H9 (cell line): ENCODE data around the gene STX5. TPM values are rescaled to one million over a fixed set of nuclear protein-coding genes. Genes with fewer than 3 reads are reported as not detected.

Experiments
- DNase-seq: peaks from one replicate; pipeline ENCODE4 v3.0.0-alpha.2; 2017
- H2AFZ ChIP-seq: one replicate; pipeline ENCODE4 v1.6.1; 2013; ENCODE audit warnings: mild to moderate bottlenecking, low read length, control low read depth, moderate library complexity
- H2AK5ac ChIP-seq: 2 replicates; pipeline ENCODE4 v1.6.1; 2013; ENCODE audit warnings: low read length, control low read depth, mixed read lengths; ENCODE audit not compliant: insufficient read length
- H2BK120ac ChIP-seq: one replicate; pipeline ENCODE4 v1.6.1; 2013; ENCODE audit warnings: low read depth, mild to moderate bottlenecking, low read length, control low read depth, inconsistent platforms; ENCODE audit not compliant: poor library complexity, severe bottlenecking
- H2BK12ac ChIP-seq: 2 replicates; pipeline ENCODE4 v1.6.1; 2013; ENCODE audit warnings: low read length, control low read depth, mixed read lengths, low read depth; ENCODE audit not compliant: insufficient read length
- H2BK15ac ChIP-seq: 2 replicates; pipeline ENCODE4 v1.6.1; 2013; ENCODE audit warnings: low read depth, low read length, control low read depth
- H2BK20ac ChIP-seq: one replicate; pipeline ENCODE4 v1.6.1; 2013; ENCODE audit warnings: low read depth, mild to moderate bottlenecking, low read length, control low read depth, inconsistent platforms; ENCODE audit not compliant: poor library complexity, severe bottlenecking
- H2BK5ac ChIP-seq: 2 replicates; pipeline ENCODE4 v1.6.1; 2013; ENCODE audit warnings: low read length, control low read depth, mixed read lengths; ENCODE audit not compliant: insufficient read length
- H3K14ac ChIP-seq: 2 replicates; pipeline ENCODE4 v1.6.1; 2013; ENCODE audit warnings: low read length, control low read depth; ENCODE audit not compliant: insufficient read depth
- H3K18ac ChIP-seq: 2 replicates; pipeline ENCODE4 v1.6.1; 2013; ENCODE audit warnings: low read depth, mild to moderate bottlenecking, mixed read lengths, low read length, control low read depth; ENCODE audit not compliant: insufficient read length
- H3K23ac ChIP-seq: 2 replicates; pipeline ENCODE4 v1.6.1; 2013; ENCODE audit warnings: low read length, control low read depth, mixed read lengths, low read depth; ENCODE audit not compliant: insufficient read length
- H3K23me2 ChIP-seq: 2 replicates; pipeline ENCODE4 v1.6.1; 2013; ENCODE audit warnings: low read depth, mild to moderate bottlenecking, mixed read lengths, low read length, control low read depth; ENCODE audit not compliant: insufficient read length, poor library complexity, severe bottlenecking
- H3K27ac ChIP-seq: 2 replicates; pipeline ENCODE4 v1.5.1; 2013; ENCODE audit warnings: low read length, control low read depth, mixed read lengths, low read depth; ENCODE audit not compliant: insufficient read length
- H3K27me3 ChIP-seq: 2 replicates; pipeline ENCODE4 v1.6.1; 2013; ENCODE audit warnings: low read length, control low read depth, inconsistent platforms; ENCODE audit not compliant: insufficient read depth
- H3K4ac ChIP-seq: 2 replicates; pipeline ENCODE4 v1.6.1; 2013; ENCODE audit warnings: low read depth, mild to moderate bottlenecking, control low read depth, inconsistent platforms, low read length, moderate library complexity
- H3K4me1 ChIP-seq: 2 replicates; pipeline ENCODE4 v1.6.1; 2013; ENCODE audit warnings: low read length, control low read depth, inconsistent platforms; ENCODE audit not compliant: insufficient read depth
- H3K4me2 ChIP-seq: 2 replicates; pipeline ENCODE4 v1.6.1; 2013; ENCODE audit warnings: low read length, control low read depth, mixed read lengths; ENCODE audit not compliant: insufficient read length, insufficient read depth
- H3K56ac ChIP-seq: 2 replicates; pipeline ENCODE4 v1.6.1; 2013; ENCODE audit warnings: low read depth, mild to moderate bottlenecking, mixed read lengths, low read length, control low read depth; ENCODE audit not compliant: insufficient read length
- H3K79me1 ChIP-seq: 2 replicates; pipeline ENCODE4 v1.6.1; 2013; ENCODE audit warnings: low read depth, mild to moderate bottlenecking, moderate library complexity, low read length, control low read depth, inconsistent platforms; ENCODE audit not compliant: insufficient read depth, poor library complexity, severe bottlenecking
- H3K79me2 ChIP-seq: 2 replicates; pipeline ENCODE4 v1.6.1; 2013; ENCODE audit warnings: low read length, control low read depth, inconsistent platforms; ENCODE audit not compliant: insufficient read depth
- H3K9ac ChIP-seq: 2 replicates; pipeline ENCODE4 v1.6.1; 2013; ENCODE audit warnings: low read length, control low read depth, mixed read lengths; ENCODE audit not compliant: insufficient read length; ENCODE audit errors: extremely low read depth
- H3K9me3 ChIP-seq: one replicate; pipeline ENCODE4 v1.6.1; 2013; ENCODE audit warnings: low read depth, low read length, inconsistent platforms; ENCODE audit not compliant: control insufficient read depth
- H3T11ph ChIP-seq: one replicate; pipeline ENCODE4 v1.6.1; 2013; ENCODE audit warnings: mild to moderate bottlenecking, low read length, control low read depth, inconsistent platforms
- H4K20me1 ChIP-seq: one replicate; pipeline ENCODE4 v1.6.1; 2013; ENCODE audit not compliant: control insufficient read depth, insufficient read length, insufficient read depth
- H4K5ac ChIP-seq: 2 replicates; pipeline ENCODE4 v1.6.1; 2013; ENCODE audit warnings: low read depth, mild to moderate bottlenecking, mixed read lengths, low read length, control low read depth; ENCODE audit not compliant: insufficient read length
- H4K8ac ChIP-seq: replicated peaks from 2 replicates; pipeline ENCODE4 v1.6.1; 2013; ENCODE audit warnings: low read length, control low read depth, mixed read lengths, low read depth; ENCODE audit not compliant: insufficient read length
- H4K91ac ChIP-seq: 2 replicates; pipeline ENCODE4 v1.6.1; 2013; ENCODE audit warnings: low read depth, mild to moderate bottlenecking, moderate library complexity, mixed read lengths, low read length, control low read depth; ENCODE audit not compliant: insufficient read length
- H3K27ac Mint-ChIP-seq, 3 experiments: 2 replicates in 2 of 3; 3 replicates in 1 of 3; pipeline ENCODE4 v1.8.0; 2020 to 2021; ENCODE audit warnings: mixed read lengths in 3 of 3, mild to moderate bottlenecking in 1 of 3, moderate library complexity in 1 of 3
- H3K27me3 Mint-ChIP-seq: 2 replicates; pipeline ENCODE4 v1.8.0; 2021; ENCODE audit warnings: low read depth, mild to moderate bottlenecking, moderate library complexity, mixed read lengths
- H3K36me3 Mint-ChIP-seq, 3 experiments: 2 replicates in 2 of 3; 3 replicates in 1 of 3; pipeline ENCODE4 v1.8.0; 2020 to 2021; ENCODE audit warnings: low read depth in 3 of 3, mixed read lengths in 3 of 3; ENCODE audit not compliant: insufficient read depth in 1 of 3
- H3K4me1 Mint-ChIP-seq, 2 experiments: 2 replicates each; pipeline ENCODE4 v1.8.0; 2020; ENCODE audit warnings: mixed read lengths in 2 of 2
- H3K4me3 Mint-ChIP-seq, 2 experiments: 2 replicates in 1 of 2; 3 replicates in 1 of 2; pipeline ENCODE4 v1.8.0; 2020 to 2021; ENCODE audit warnings: mild to moderate bottlenecking in 2 of 2, mixed read lengths in 2 of 2, moderate library complexity in 1 of 2
- H3K9me3 Mint-ChIP-seq, 2 experiments: 2 replicates in 1 of 2; 3 replicates in 1 of 2; pipeline ENCODE4 v1.8.0; 2020; ENCODE audit warnings: mild to moderate bottlenecking in 2 of 2, mixed read lengths in 2 of 2, moderate library complexity in 1 of 2
- whole genome bisulfite sequencing: extraction: QIAGEN DNeasy Blood & Tissue Kit; methylation state at CpG from one replicate; pipeline ENCODE4 v1.1.7; 2013; ENCODE audit warnings: missing lambda C conversion rate, low lambda C conversion rate, mixed read lengths; ENCODE audit not compliant: insufficient read length; ENCODE audit errors: extremely low coverage; 5-methylcytosine and 5-hydroxymethylcytosine counted together
- total RNA-seq: library from RNA; stranded (reverse); gene quantifications from 2 replicates; pipeline ENCODE4 v1.2.1, GENCODE V29; 2021
- TF ChIP-seq, protein P1 (sequence below): fragments of 200-600 bp; sonication (generic); conservative IDR thresholded peaks from 3 replicates; pipeline ENCODE4 v1.8.0; 2021; ENCODE audit warnings: antibody characterized with exemption, mild to moderate bottlenecking

The STX5 gene
- total RNA-seq, 1 experiment from 2014 or later: 33.5 TPM

DNA sequence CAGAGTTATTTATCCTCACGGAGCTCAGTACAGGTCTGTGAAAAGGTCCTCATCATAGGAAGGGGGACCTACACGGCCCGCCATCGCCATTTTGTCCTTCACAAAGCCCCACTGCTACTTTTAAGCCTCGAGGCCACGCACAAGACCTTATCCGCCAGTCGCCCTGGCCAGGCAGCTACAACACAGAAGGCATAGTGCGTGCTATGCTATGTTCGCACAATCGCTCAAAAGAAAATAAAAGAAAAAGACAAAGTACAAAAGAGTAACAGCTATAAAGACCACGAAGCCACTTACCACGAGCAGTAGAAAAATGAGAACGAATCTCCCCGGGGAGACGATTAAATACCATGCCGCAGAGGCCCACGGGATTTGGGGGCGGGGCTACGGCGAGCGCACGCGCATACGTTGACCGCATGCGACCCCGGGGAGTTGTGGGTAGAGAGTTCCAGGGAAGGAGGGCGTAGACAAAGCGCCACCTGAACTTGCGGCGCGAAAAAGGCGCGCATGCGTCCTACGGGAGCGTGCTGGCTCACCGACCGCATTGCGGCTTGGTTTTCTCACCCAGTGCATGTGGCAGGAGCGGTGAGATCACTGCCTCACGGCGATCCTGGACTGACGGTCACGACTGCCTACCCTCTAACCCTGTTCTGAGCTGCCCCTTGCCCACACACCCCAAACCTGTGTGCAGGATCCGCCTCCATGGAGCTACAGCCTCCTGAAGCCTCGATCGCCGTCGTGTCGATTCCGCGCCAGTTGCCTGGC is 23.9 kb upstream of the STX5 start:
- Histone ChIP-seq H3K9ac (peak overlapping the region; percentile 100), H3K14ac (peak overlapping the region; percentile 99), H2AK5ac (no peak overlapping the region), H2BK15ac (no peak overlapping the region), H3T11ph (no peak overlapping the region), H3K27me3 (no peaks in the 10 kb centered on the region), H3K9me3 (no peaks in the 10 kb centered on the region), H2BK5ac (peak overlapping the region; percentile 87), H3K18ac (peak overlapping the region; percentile 99), H3K79me2 (peaks cover 53% of the 10 kb centered on the region), H4K5ac (peak overlapping the region; percentile 93), H3K4ac (peak overlapping the region; percentile 28; the same call in 1 of the 2 replicates), H3K79me1 (no peaks in the 10 kb centered on the region), H2BK20ac (no peak overlapping the region), H3K56ac (peak overlapping the region; percentile 90), H4K20me1 (no peaks in the 10 kb centered on the region), H3K23ac (peak overlapping the region; percentile 0), H2BK12ac (no peak overlapping the region), H4K91ac (peak overlapping the region; percentile 32), H3K23me2 (peaks cover 20% of the 10 kb centered on the region), H4K8ac (peak overlapping the region; percentile 8), H2BK120ac (no peak overlapping the region), H3K4me2 (peak overlapping the region; percentile 98), H2AFZ (no peak overlapping the region), H3K27ac (peak overlapping the region; percentile 72), H3K4me1 (no peaks in the 10 kb centered on the region; the same call in none of the 2 replicates)
- no CpG with 5 or more reads among the region's 54 CpGs for WGBS
- Mint-ChIP-seq H3K9me3 (peaks cover 6 to 10% of the 10 kb centered on the region in 2 experiments; a peak in 4 of 5 replicates), H3K27me3 (peaks cover 4% of the 10 kb centered on the region; the same call in 1 of the 2 replicates), H3K36me3 (peaks cover 56 to 74% (median 57%) of the 10 kb centered on the region in 3 experiments), H3K4me3 (peak overlapping the region; percentile 99), H3K4me1 (peaks cover 48 to 59% of the 10 kb centered on the region in 2 experiments), H3K27ac (peak overlapping the region; percentile 98 to 100 (median 99))
- DNase-seq: peak; percentile 98
- TF ChIP-seq, protein P1, sequence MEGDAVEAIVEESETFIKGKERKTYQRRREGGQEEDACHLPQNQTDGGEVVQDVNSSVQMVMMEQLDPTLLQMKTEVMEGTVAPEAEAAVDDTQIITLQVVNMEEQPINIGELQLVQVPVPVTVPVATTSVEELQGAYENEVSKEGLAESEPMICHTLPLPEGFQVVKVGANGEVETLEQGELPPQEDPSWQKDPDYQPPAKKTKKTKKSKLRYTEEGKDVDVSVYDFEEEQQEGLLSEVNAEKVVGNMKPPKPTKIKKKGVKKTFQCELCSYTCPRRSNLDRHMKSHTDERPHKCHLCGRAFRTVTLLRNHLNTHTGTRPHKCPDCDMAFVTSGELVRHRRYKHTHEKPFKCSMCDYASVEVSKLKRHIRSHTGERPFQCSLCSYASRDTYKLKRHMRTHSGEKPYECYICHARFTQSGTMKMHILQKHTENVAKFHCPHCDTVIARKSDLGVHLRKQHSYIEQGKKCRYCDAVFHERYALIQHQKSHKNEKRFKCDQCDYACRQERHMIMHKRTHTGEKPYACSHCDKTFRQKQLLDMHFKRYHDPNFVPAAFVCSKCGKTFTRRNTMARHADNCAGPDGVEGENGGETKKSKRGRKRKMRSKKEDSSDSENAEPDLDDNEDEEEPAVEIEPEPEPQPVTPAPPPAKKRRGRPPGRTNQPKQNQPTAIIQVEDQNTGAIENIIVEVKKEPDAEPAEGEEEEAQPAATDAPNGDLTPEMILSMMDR: no peak
